Activated T-helper 1 cell treated with anti-CD3 and anti-CD28 coated beads, Interleukin-12 subunit alpha, Interleukin-12 subunit beta, Interleukin-2, Interleukin-4 antibody, amounts not matched to agents 30 ng/mL and 10 ng/mL and 1 ng/mL, durations not matched to agents 14 hours and 24 hours and 36 hours (primary cell): ENCODE results near the gene LRP1. TPM values are rescaled to one million over a fixed set of nuclear protein-coding genes. Genes with fewer than 3 reads are reported as not detected.

ENCODE experiments used
- DNase-seq: peaks from one replicate; pipeline ENCODE4 v3.0.0; 2021; ENCODE audit warnings: low spot score
- H3K27ac Mint-ChIP-seq: one replicate; pipeline ENCODE4 v1.8.0; 2021; ENCODE audit warnings: mild to moderate bottlenecking, mixed read lengths
- H3K27me3 Mint-ChIP-seq: one replicate; pipeline ENCODE4 v1.8.0; 2022; ENCODE audit warnings: mild to moderate bottlenecking, moderate library complexity, mixed read lengths; ENCODE audit not compliant: insufficient read depth
- H3K36me3 Mint-ChIP-seq: one replicate; pipeline ENCODE4 v1.8.0; 2021; ENCODE audit warnings: low read depth, mixed read lengths
- H3K4me1 Mint-ChIP-seq: one replicate; pipeline ENCODE4 v1.8.0; 2021; ENCODE audit warnings: low read depth, mixed read lengths
- H3K4me3 Mint-ChIP-seq: one replicate; pipeline ENCODE4 v1.8.0; 2021; ENCODE audit warnings: mild to moderate bottlenecking, moderate library complexity, mixed read lengths
- H3K9me3 Mint-ChIP-seq: one replicate; pipeline ENCODE4 v1.8.0; 2021; ENCODE audit warnings: mixed read lengths
- intact Hi-C: fragments of 100-400 bp; cut with micrococcal nuclease; formaldehyde crosslinking; loops from one replicate; pipeline ENCODE4 v1.15.1; 2024
- total RNA-seq: library from RNA; stranded (reverse); gene quantifications from 2 replicates; pipeline ENCODE4 v1.2.3, GENCODE V29; 2022

Gene LRP1
- total RNA-seq, 1 donor from 2014 or later = 0.26 TPM

- no peaks in the 10 kb centered on the region for H3K27me3 Mint-ChIP-seq
- no peaks in the 10 kb centered on the region for H3K36me3 Mint-ChIP-seq
- no peak overlapping the region for H3K27ac Mint-ChIP-seq
- intact Hi-C loops = no loop called here
- no peak for DNase-seq
- no peaks in the 10 kb centered on the region for H3K4me1 Mint-ChIP-seq
- no peaks in the 10 kb centered on the region for H3K9me3 Mint-ChIP-seq
- H3K4me3 Mint-ChIP-seq = no peak overlapping the region
Measured at GRCh38 chr12:57195611-57196371, 67.5 kb downstream of the LRP1 start.

- H3K36me3 Mint-ChIP-seq = no peaks in the 10 kb centered on the region
- no peak overlapping the region for H3K27ac Mint-ChIP-seq
- no peaks in the 10 kb centered on the region for H3K27me3 Mint-ChIP-seq
- DNase-seq = no peak
- H3K4me1 Mint-ChIP-seq = no peaks in the 10 kb centered on the region
- H3K4me3 Mint-ChIP-seq = no peak overlapping the region
- no peaks in the 10 kb centered on the region for H3K9me3 Mint-ChIP-seq
- intact Hi-C loops = no loop called here
Measured at GRCh38 chr12:57196439-57196838, 68.2 kb downstream of the LRP1 start.

- Mint-ChIP-seq H3K4me1 (no peaks in the 10 kb centered on the region), H3K36me3 (no peaks in the 10 kb centered on the region), H3K4me3 (no peak overlapping the region), H3K27me3 (no peaks in the 10 kb centered on the region), H3K9me3 (no peaks in the 10 kb centered on the region), H3K27ac (no peak overlapping the region)
- no peak for DNase-seq
- intact Hi-C loops = no loop called here
Measured at GRCh38 chr12:57196956-57197355, 68.7 kb downstream of the LRP1 start.

- Mint-ChIP-seq H3K9me3 (no peaks in the 10 kb centered on the region), H3K27me3 (no peaks in the 10 kb centered on the region), H3K4me3 (no peak overlapping the region), H3K36me3 (no peaks in the 10 kb centered on the region), H3K4me1 (no peaks in the 10 kb centered on the region), H3K27ac (no peak overlapping the region)
- intact Hi-C loops = no loop called here
- DNase-seq = no peak
Measured at GRCh38 chr12:57198329-57198728, 70.0 kb downstream of the LRP1 start.

GRCh38 chr12:57199191-57199590, 70.9 kb downstream of the LRP1 start:
- no peaks in the 10 kb centered on the region for H3K36me3 Mint-ChIP-seq
- intact Hi-C loops = no loop called here
- H3K4me1 Mint-ChIP-seq = no peaks in the 10 kb centered on the region
- H3K27ac Mint-ChIP-seq = no peak overlapping the region
- no peaks in the 10 kb centered on the region for H3K9me3 Mint-ChIP-seq
- H3K27me3 Mint-ChIP-seq = no peaks in the 10 kb centered on the region
- DNase-seq = no peak
- H3K4me3 Mint-ChIP-seq = no peak overlapping the region

GRCh38 chr12:57200497-57200896, 72.2 kb downstream of the LRP1 start:
- Mint-ChIP-seq H3K4me3 (no peak overlapping the region), H3K27me3 (no peaks in the 10 kb centered on the region), H3K9me3 (no peaks in the 10 kb centered on the region), H3K27ac (no peak overlapping the region), H3K4me1 (no peaks in the 10 kb centered on the region), H3K36me3 (no peaks in the 10 kb centered on the region)
- intact Hi-C loops = no loop called here
- no peak for DNase-seq

- no peak overlapping the region for H3K27ac Mint-ChIP-seq
- no peak for DNase-seq
- no peaks in the 10 kb centered on the region for H3K9me3 Mint-ChIP-seq
- H3K4me3 Mint-ChIP-seq = no peak overlapping the region
- intact Hi-C loops = no loop called here
- H3K36me3 Mint-ChIP-seq = no peaks in the 10 kb centered on the region
- H3K4me1 Mint-ChIP-seq = no peaks in the 10 kb centered on the region
- no peaks in the 10 kb centered on the region for H3K27me3 Mint-ChIP-seq
Measured at GRCh38 chr12:57201219-57201618, 72.9 kb downstream of the LRP1 start.

- intact Hi-C loops = no loop called here
- no peak overlapping the region for H3K27ac Mint-ChIP-seq
Measured at GRCh38 chr12:57201631-57202030, 73.3 kb downstream of the LRP1 start.

GRCh38 chr12:57202321-57202720, 74.0 kb downstream of the LRP1 start:
- Mint-ChIP-seq H3K27ac (no peak overlapping the region), H3K4me3 (no peak overlapping the region), H3K4me1 (no peaks in the 10 kb centered on the region), H3K27me3 (no peaks in the 10 kb centered on the region), H3K36me3 (no peaks in the 10 kb centered on the region), H3K9me3 (no peaks in the 10 kb centered on the region)
- intact Hi-C loops = no loop called here
- no peak for DNase-seq

More at GRCh38 chr12:57201631-57202030, 73.3 kb downstream of the LRP1 start:
- Mint-ChIP-seq H3K27me3 (no peaks in the 10 kb centered on the region), H3K4me1 (no peaks in the 10 kb centered on the region), H3K9me3 (no peaks in the 10 kb centered on the region), H3K36me3 (no peaks in the 10 kb centered on the region), H3K4me3 (no peak overlapping the region)
- no peak for DNase-seq

- H3K4me3 Mint-ChIP-seq = no peak overlapping the region
- H3K36me3 Mint-ChIP-seq = no peaks in the 10 kb centered on the region
- H3K27me3 Mint-ChIP-seq = no peaks in the 10 kb centered on the region
- H3K27ac Mint-ChIP-seq = no peak overlapping the region
- DNase-seq = no peak
- intact Hi-C loops = no loop called here
- no peaks in the 10 kb centered on the region for H3K9me3 Mint-ChIP-seq
- no peaks in the 10 kb centered on the region for H3K4me1 Mint-ChIP-seq
Measured at GRCh38 chr12:57203201-57203600, 74.9 kb downstream of the LRP1 start.

GRCh38 chr12:57203791-57204190, 75.5 kb downstream of the LRP1 start:
- intact Hi-C loops = no loop called here

GRCh38 chr12:57204454-57204853, 76.2 kb downstream of the LRP1 start:
- intact Hi-C loops = no loop called here
- DNase-seq = no peak
- H3K4me3 Mint-ChIP-seq = no peak overlapping the region
- H3K27me3 Mint-ChIP-seq = peaks cover 2% of the 10 kb centered on the region
- no peak overlapping the region for H3K27ac Mint-ChIP-seq
- H3K9me3 Mint-ChIP-seq = no peaks in the 10 kb centered on the region
- H3K36me3 Mint-ChIP-seq = no peaks in the 10 kb centered on the region
- H3K4me1 Mint-ChIP-seq = no peaks in the 10 kb centered on the region

More at GRCh38 chr12:57203791-57204190, 75.5 kb downstream of the LRP1 start:
- Mint-ChIP-seq H3K36me3 (no peaks in the 10 kb centered on the region), H3K4me3 (no peak overlapping the region), H3K4me1 (no peaks in the 10 kb centered on the region), H3K9me3 (no peaks in the 10 kb centered on the region), H3K27me3 (no peaks in the 10 kb centered on the region), H3K27ac (no peak overlapping the region)
- DNase-seq = no peak

GRCh38 chr12:57205186-57205585, 76.9 kb downstream of the LRP1 start:
- no peaks in the 10 kb centered on the region for H3K4me1 Mint-ChIP-seq
- H3K36me3 Mint-ChIP-seq = no peaks in the 10 kb centered on the region
- no peak for DNase-seq
- no peak overlapping the region for H3K4me3 Mint-ChIP-seq
- no peak overlapping the region for H3K27ac Mint-ChIP-seq
- H3K27me3 Mint-ChIP-seq = peaks cover 2% of the 10 kb centered on the region
- H3K9me3 Mint-ChIP-seq = no peaks in the 10 kb centered on the region
- intact Hi-C loops = no loop called here

GRCh38 chr12:57205931-57206330, 77.6 kb downstream of the LRP1 start:
- no peak overlapping the region for H3K4me3 Mint-ChIP-seq
- intact Hi-C loops = no loop called here
- no peak for DNase-seq

More at GRCh38 chr12:57205931-57206330, 77.6 kb downstream of the LRP1 start:
- H3K27me3 Mint-ChIP-seq = peaks cover 2% of the 10 kb centered on the region
- no peaks in the 10 kb centered on the region for H3K36me3 Mint-ChIP-seq
- no peaks in the 10 kb centered on the region for H3K9me3 Mint-ChIP-seq
- H3K4me1 Mint-ChIP-seq = no peaks in the 10 kb centered on the region
- no peak overlapping the region for H3K27ac Mint-ChIP-seq
